RPMI7951 (cell line): ENCODE measurements around the gene IGLL5. TPM values are rescaled to one million over a fixed set of nuclear protein-coding genes. Genes with fewer than 3 reads are reported as not detected.
"Not testable (repeated sequence)": the region's sequence is repeated elsewhere in the genome, so short reads cannot be mapped to it uniquely, and the experiment has no call there.

ENCODE experiments used
- DNase-seq: peaks from one replicate; pipeline ENCODE4 v3.0.0-alpha.2; 2012; ENCODE audit warnings: low read depth
- total RNA-seq: library from RNA; depleted of rRNA; stranded (reverse); fragments of >200 nt; shearing (Covaris generic); gene quantifications from 2 replicates; pipeline ENCODE4 v1.2.3, GENCODE V29; 2014

Gene IGLL5
- total RNA-seq, 1 experiment from 2014 or later: not detected

- DNase-seq: peak; percentile 28
These were observed 3.4 kb upstream of the IGLL5 start for GRCh38 chr22:22884010-22884887.

- DNase-seq: no peak
These were observed 2.5 kb upstream of the IGLL5 start for GRCh38 chr22:22884888-22885840.

- no peak for DNase-seq
These were observed 1.1 kb upstream of the IGLL5 start for GRCh38 chr22:22886546-22886945.

- no peak for DNase-seq
These were observed 1.1 kb downstream of the IGLL5 start for GRCh38 chr22:22888571-22889353.

- no peak for DNase-seq
These were observed 2.5 kb downstream of the IGLL5 start for GRCh38 chr22:22890085-22890484.

- no peak for DNase-seq
These were observed 3.6 kb downstream of the IGLL5 start for GRCh38 chr22:22891139-22891621.

- DNase-seq: no peak
These were observed 4.8 kb downstream of the IGLL5 start for GRCh38 chr22:22892096-22893052.

- no peak for DNase-seq
These were observed 5.6 kb downstream of the IGLL5 start for GRCh38 chr22:22893077-22893805.

GRCh38 chr22:22893891-22894739, 6.5 kb downstream of the IGLL5 start:
- DNase-seq: no peak

- DNase-seq: no peak
These were observed 7.4 kb downstream of the IGLL5 start for GRCh38 chr22:22894740-22895731.

GRCh38 chr22:22895776-22896445, 8.3 kb downstream of the IGLL5 start:
- DNase-seq: no peak

GRCh38 chr22:22896601-22897000, 9.0 kb downstream of the IGLL5 start:
- DNase-seq: no peak

GRCh38 chr22:22897091-22897490, 9.5 kb downstream of the IGLL5 start:
- DNase-seq: no peak

- DNase-seq: no peak
These were observed 10.3 kb downstream of the IGLL5 start for GRCh38 chr22:22897947-22898346.

- DNase-seq: not testable (repeated sequence)
These were observed 10.9 kb downstream of the IGLL5 start for GRCh38 chr22:22898411-22898950.

GRCh38 chr22:22899342-22900080, 11.9 kb downstream of the IGLL5 start:
- DNase-seq: not testable (repeated sequence)
